Transverse colon (tissue), 3 donors: ENCODE measurements around the gene HAGH.

ENCODE experiments used
- CTCF ChIP-seq, 5 experiments: fragments of 200-600 bp in 3 of 5; fragments of 450-650 bp in 2 of 5; sonication (generic) in 3 of 5; IDR thresholded peaks; 1 replicate in 2 of 5; 2 replicates in 3 of 5; pipeline ENCODE4 v1.5.1; 2016 to 2017; ENCODE audit warnings: antibody characterized with exemption in 5 of 5, inconsistent platforms in 3 of 5, mild to moderate bottlenecking in 2 of 5, moderate library complexity in 1 of 5
- EP300 ChIP-seq: sonication (generic); formaldehyde crosslinking; IDR thresholded peaks from one replicate; pipeline ENCODE4 v1.6.1; 2017; ENCODE audit warnings: antibody characterized with exemption, low read depth
- POLR2A ChIP-seq: fragments of 450-650 bp; IDR thresholded peaks from one replicate; pipeline ENCODE4 v1.6.1; 2016; ENCODE audit warnings: antibody characterized with exemption, mild to moderate bottlenecking, moderate library complexity

- no peak for TF ChIP-seq CTCF (IDR thresholded peaks at IDR 0.05)
- no peak for TF ChIP-seq POLR2A
- TF ChIP-seq EP300 = no peak
Observed at GRCh38 chr16:1865902-1866690, 39.5 kb upstream of the HAGH start.
